COLO668 (cell line): ENCODE data around the gene DZANK1.
"Not testable (repeated sequence)": the region's sequence is repeated elsewhere in the genome, so short reads cannot be mapped to it uniquely, and the experiment has no call there.

Experiments used
- DNase-seq: peaks from one replicate; lab custom pipeline; 2025; ENCODE audit not compliant: unreplicated experiment; lab: John Stamatoyannopoulos, UW

The DZANK1 gene

DNA sequence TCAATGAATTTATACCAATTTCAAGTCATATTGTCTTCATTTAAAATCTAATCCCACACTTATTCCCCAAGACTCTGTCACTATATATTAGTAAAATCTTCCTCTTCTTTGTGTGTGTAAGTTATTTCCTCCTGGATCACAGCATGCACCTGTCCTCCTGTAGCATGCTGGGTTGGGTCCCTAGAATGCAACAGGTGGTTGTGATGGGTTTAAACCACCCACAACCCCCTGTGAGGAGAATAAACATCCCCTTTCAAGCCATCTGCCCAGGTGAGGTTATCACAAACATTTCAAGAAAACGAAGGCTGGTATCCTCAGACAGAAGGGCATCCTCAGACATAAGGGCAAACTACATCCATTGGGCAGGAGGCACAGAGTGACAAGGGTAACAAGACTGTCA, 26.4 kb downstream of the DZANK1 start:
- DNase-seq, result no peak

DNA sequence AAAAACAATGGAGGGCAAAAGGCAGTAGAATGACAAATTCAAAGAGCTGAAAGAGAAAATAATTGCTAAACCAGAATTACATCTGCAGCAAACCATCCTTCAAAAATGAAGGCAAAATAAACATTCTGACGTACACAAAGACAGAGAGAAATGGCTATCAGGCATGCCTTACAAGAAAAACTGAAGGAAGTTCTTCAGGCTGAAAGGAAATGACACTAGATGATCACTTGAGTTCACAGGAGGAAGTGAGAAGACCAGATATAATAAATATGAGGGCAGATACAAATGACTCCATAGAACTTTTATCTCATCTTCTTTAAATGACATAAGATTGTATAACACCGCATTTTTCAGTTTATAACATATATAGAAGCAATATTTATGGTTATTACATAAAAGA, 30.0 kb downstream of the DZANK1 start:
- no peak for DNase-seq

DNA sequence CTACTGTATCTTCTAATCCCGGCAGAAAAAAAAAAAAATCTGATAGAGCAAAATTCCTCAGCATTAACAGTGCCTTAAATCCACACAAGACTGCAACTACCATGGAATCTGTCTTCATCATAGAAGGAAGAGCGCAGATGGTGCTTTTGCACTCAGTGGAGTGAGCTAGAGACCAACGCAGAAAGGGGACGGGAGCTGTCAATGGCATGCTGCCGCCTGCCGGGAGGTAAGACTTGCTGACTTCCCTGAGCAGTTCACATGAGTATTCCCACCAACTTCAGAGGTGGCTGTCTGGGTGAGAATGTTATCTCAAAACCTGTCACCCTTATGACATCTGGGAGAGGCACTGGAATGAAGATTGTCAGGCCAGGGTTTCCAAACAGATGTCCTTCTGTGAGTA, 35.6 kb downstream of the DZANK1 start:
- no peak for DNase-seq

DNA sequence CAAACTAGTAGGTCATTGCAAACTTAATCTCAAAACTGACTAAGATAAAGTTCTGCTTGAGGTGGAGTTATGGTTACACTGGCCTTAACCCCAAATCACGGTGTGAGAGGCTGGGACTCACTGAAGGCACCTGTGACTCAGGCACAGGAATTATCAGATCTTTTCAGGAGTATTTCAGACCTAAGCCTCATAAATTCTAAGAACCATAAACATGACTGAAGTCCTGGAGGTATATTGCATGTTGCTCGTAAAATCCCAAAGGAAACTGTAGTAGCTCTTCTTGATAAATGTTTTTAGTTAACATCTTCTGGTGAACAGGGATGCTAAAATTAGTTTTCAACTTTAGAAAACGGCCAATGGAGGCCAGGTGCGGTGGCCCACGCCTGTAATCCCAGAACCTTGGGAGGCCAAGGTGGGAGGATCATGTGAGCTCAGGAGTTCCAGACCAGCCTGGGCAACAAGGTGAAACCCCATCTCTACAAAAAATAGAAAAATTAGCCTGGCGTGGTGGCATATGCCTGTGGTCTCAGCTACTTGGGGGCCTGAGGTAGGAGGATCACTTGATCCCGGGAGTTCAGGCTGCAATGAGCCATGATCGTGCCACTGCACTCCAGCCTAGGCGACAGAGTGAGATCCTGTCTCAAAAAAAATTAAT, 36.5 kb downstream of the DZANK1 start:
- DNase-seq, result no peak

DNA sequence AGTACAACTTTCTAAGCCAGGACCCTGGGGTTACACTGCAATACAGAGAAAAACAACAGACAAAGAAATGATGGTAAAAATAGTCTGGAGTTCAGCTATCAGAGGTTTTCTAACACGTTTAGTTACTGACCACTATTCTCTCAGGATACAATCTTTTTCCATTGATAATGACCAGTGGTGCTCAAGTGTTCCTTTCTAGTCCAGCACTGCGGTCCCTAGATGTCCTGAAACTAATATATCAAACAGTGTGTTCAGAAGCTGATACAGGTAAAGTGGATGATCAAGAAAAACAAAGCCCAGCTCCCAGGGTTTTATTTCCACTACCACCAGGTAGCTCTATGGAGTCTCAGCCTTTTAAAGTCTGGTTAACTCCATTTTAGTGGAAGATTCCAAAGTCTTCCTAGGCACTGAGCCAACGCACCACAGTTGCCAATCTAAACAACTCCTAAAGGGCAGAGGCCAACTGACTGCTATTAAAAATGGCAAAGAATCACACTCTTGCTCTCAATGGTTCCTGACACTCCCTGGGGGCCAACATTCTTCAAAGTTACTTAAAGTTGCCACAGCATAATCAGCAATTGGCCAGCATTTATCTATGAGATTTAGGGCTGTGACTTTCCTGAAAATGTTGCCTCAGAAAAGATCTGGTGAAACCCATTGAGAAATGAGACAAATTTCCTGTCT, 38.2 kb downstream of the DZANK1 start:
- DNase-seq, result no peak

DNA sequence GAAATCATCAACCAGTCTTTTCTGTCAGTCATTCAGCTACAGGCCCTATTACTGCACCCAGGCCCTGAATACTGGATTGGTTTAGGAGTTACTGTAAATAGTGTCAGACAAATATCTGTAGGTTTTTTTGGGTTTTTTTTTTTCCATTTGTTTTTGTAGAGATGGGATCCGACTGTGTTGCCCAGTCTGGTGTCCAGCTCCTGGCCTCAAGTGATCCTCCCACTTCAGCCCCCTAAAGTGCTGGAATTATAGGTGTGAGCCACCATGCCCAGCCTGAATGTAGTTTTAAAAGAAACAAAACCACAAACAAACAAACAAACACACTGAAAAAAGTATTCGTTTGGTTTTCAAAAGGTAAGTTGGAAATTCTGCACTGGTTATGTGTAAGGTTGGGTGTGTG, 39.6 kb downstream of the DZANK1 start:
- DNase-seq, result no peak

DNA sequence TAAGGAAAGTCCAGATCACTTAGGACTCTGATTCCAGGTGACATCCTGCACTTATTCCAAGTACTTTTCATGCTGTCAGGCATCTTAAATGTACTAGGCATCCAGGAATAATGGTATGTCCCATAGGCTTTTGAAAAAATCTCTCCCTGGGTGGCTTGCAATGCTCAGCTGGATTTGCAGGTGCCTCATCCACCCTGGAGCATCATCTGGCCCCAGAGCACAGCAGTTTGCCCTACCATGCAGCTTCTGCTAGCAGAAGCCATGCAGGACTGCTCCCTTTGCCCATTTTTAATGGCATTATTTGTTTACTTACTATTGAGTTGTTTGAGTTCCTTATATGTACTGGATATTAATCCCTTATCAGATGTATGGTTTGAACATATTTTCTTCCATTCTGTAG, 45.2 kb downstream of the DZANK1 start:
- DNase-seq, result no peak

DNA sequence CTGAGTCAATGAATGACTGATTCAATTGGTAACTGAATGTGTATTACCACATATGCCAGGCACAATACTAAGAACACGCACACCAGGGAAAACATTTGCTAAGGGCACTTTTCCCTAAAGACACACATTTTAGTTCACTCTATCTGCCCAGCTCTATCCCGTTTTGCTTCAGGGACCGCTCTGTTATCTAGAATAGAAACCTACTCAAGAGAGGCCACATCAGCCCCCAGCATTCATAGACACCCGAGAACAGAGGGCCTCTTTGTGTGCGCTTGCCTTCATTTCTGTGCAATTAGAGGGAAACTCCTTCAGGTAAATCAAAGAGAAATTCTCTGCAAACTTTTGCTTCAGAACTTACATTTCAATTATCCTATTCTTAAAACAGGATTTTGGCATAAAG, 50.3 kb downstream of the DZANK1 start:
- DNase-seq, result no peak

DNA sequence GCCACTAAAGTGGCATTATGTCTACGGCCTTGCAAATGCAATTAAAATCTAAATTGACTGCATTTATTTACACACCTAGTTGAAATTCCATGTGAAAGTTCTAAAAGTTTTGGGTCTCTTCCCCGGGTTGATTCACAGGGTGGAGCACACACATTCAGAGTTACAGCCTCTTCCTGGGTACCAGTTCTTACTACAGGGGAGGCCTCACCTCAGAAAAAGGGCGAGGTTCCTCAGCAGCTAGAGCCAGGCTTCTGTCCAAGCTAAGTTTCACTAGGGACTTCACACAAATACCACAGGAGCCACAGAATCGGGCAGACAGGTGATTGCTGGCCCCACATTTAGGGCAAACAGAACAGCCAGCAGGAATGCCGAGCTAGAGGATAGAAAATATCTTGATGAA, 52.7 kb downstream of the DZANK1 start:
- DNase-seq, result no peak

DNA sequence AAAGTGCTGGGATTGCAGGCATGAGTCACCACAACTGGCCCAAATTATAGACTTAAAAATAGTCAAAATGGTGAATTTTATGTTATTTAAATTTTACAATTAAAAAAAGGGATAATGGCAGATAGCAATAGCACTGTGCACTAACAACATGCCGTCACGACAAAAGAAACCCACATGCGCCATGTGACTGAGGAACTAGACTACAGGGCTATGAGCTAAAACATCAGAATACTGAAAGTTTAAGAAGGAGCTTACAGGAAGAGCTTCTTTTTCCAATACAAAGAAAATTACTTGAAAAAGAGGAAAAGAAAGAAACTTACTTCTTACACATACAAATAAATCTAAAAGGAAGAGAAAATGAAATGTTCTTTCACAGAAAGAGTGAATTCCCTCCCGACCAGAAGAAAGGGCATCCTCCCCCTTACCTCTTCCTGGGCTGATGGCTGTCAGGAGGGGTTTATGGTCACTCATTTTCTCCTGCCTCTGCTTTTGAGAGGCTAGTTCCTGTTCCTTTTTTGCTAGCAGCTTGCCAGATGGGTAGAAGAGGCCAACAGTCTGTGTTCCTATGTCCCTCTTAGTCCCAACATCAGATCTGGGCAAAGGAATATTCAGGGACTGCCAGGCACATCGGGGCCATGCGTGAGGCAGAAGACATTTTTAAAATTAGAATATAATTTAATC, 54.5 kb downstream of the DZANK1 start:
- DNase-seq, result no peak

DNA sequence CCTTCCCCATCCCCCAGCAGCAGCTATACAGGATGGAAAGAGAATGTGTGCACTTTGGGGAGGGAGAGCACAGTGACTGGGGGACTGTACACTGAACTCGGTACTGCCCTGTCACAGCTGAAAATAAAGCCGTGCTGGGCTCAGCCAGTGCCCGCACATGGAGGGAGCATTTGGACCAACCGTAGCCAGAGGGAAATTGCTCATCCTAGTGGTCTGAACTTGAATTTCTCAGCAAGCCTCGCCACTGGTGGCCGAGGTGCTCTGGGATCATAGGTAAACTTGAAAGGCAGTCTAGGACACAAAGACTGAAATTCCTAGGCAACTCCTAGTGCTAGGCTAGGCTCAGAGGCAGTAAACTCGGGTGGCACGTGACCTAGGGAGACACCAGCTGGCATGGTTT, 61.0 kb downstream of the DZANK1 start:
- no peak for DNase-seq

DNA sequence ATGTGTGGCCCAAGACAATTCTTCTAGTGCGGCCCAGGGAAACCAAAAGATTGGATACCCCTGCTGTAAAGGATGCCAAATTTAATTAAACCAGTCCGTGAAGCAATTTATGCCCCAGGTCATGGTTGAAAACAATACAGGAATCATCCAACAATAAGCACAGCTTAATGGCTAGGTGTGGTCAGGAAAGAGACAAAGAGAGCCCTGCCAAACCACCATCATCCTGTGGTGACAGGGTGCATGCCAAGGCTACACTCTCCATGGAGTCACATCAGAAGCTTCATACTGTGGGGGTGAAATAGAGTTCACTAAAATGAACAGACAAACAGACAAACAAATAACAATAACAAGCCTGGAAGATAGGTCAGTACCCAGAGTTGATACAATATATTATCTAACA, 62.7 kb downstream of the DZANK1 start:
- no peak for DNase-seq

DNA sequence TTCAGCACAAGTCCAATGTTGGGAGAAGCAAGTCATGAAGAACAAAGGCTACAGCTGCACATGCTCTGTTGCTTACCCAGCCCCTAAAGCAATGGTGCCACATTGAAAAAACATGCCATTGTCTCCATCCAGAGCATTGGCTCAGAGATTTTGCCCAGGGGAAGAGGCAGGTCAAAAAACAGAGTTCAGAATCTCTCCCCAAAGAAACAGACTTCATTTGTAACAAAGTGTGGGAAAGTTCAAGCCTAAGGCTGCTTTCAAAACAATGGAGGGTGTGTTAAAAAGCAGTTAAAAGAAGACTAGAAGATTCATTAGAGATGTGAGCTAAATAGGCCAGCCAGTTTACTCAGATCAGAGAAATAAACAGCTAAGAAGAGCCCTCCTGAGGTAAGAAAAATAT, 63.6 kb downstream of the DZANK1 start:
- DNase-seq, result no peak

DNA sequence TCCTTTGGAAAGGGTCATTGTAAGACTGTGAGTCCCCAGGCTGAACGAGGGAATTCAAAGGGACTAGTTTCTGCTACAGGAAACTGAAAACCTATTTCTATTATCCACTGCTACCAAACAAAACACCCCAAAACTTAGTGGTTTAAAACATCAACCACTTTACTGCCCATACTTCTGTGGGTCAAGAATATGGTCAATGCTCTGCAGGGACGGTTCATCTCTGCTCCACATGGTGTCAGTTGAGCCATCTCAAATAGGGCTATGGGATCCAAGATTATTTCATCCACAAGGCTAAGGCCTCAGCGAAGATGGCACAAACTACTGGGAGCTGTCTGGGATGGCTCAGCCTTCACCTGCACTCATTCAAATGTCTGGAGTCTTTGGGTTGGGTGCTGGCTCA, 65.5 kb downstream of the DZANK1 start:
- DNase-seq, result no peak

DNA sequence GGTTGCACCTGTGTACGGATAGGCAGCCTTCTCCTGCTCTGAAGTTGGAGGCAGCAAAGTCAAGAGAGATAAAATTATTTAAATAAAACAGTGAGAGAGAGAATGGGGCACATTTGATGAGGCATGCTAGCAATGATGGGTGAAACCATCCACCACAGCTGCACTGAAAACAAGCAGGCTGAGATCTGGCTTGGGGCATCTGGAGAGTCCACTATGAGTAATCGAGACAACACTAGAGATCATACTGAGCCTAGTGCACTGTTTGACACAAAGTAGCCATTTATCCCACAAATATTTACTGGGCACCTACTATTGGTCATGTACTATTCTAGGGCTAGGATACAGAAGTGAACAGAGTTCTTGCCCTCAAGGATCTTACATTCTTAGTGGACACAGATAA, 66.4 kb downstream of the DZANK1 start:
- DNase-seq, result no peak

DNA sequence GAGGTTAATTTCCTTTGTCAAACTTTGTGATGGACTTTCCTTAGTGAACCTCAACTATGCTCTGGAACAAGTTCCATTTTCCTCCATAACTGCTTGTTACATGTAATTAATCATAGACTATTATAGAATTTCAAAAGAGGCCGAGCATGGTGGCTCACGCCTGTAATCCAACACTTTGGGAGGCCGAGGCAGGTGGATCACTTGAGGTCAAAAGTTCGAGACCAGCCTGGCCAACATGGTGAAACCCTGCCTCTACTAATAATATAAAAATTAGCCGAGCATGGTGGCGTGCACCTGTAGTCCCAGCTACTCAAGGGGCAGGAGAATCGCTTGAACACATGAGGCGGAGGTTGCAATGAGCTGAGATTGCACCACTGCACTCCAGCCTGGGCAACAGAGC, 68.1 kb downstream of the DZANK1 start:
- not testable (repeated sequence) for DNase-seq

DNA sequence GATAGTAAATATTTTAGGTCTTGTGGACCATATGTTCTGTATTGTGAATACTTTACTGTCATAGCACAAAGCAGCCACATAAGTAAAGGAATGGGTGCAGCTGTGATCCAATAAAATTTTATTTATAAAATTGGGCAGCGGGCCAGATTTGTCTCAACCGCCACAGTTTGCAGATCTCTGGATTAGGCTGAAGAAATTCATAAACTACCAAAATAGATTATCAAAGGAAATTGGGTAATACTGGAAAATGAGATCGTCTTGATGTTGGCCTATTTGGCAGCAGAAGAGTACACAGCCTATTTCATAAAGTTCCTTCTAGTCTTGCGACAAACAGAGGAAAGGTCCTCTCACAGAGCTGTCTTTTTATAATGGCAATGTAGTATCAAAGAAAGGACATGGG, 69.8 kb downstream of the DZANK1 start:
- DNase-seq, result no peak

DNA sequence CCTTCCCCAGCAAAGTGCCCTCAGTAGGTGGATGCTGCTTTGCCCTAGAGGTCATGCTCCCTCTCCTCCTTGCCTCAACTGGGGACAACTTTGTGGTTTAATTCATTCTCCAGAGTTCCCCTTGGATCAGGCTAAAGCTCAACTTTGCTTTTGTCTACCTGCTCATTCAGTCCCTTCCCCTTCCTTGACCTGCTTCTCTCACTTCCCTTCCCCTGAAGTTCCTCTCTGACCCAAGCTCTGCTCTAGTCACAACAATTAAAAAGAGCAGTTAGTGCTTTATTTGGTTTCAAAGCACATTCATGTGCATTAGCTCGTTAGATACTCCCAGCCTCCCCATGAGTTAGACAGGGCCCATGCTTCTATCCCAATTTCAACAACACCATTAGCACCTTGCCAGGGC, 71.3 kb downstream of the DZANK1 start:
- DNase-seq, result no peak

DNA sequence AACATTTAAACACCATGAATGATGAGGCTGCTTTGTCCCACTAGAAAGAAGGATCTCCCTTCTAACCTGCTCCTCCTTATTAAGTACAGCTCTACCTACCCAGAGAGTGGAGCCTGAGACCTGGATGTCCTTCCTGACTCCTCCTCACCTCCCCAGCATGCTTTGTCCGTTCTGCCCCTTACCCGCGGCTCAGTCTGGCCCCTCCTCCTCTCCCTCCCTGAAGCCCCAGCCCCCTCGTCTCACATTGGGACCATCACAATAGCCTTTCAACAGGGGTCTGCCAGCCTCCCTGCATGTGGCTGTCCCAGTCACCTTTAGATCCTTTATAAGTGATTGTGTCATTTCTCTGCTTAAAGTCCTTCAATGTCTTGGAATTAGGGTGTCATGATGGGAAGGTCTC, 72.5 kb downstream of the DZANK1 start:
- no peak for DNase-seq

DNA sequence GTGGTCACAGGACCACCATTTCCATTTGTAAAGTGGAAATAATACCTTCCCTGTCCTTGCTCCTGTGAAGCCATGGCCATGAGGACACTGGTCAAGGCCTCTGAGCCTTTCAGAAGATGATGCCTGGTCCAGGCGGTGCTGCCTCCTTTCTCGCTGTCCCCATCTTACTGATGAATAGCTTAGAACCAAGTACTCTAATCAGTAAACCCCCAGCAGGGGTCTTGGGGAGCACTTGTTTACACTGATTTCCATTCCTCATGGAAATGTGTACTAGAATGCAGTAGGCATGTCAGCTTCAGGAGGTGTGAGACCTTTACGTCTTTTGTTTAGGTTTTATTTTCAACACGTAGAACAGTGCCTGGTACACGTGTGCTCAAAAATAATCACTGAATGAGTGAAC, 75.1 kb downstream of the DZANK1 start:
- DNase-seq, result no peak

DNA sequence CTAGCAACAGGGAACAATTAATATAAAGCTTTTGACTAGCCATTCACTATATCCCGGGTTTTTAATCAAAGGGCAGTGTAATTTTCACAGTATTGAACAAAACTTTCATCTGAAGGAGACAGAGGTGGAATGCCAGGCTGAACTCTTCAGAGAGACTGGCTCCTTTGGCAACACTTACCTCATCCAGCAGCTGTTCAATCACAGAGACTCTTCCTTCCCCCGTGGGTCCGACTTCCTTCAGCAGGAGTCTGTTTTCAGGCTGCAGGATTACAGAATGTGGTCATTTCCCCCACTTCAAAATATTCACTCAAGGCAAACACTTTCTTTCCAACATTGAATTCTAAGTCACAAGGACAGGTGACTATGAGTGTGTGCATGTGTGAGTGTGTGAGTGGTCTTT, 76.6 kb downstream of the DZANK1 start:
- DNase-seq, result no peak

DNA sequence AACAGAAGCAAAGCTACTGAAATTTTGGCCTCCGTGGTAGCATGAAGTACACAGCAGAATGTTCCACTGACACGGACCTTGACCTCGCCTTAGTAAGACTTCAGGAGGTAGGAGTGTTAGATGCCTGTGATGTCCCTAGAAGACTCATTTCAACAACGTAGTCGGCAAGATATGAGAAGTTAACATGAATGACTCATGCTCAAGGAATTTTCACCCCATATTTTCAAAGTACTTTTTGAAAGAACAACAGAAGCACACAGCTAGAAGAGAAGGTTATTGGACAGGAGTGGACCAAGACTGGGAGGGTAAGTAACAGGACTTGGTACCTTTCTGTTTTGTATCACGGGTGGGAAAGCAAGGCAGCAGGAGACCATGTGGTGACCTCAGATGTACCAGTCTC, 78.0 kb downstream of the DZANK1 start:
- no peak for DNase-seq
